ENCODE results near the gene TMUB1.

Gene TMUB1

DNA sequence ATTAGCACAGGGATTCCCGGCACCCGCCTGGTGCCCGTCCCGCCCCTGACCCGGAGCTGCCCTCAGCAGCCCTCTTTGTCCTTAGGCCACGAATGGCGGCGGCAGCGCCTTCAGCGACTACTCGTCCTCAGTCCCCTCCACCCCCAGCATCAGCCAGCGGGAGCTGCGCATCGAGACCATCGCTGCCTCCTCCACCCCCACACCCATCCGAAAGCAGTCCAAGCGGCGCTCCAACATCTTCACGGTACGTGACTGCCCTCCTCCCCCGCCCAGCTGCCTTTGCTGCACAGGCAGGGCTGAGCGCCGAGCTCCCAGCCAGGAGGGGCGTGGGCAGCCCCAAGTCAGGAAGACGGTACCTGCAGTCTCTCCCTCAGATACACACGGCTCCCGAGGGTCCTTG is 36.6 kb upstream of the TMUB1 start:
- no peak overlapping the region for H3K27ac ChIP-seq
- TF ChIP-seq ZFX (IDR thresholded peaks at IDR 0.05; ENCODE audit: borderline replicate concordance) = no peak
- no peak for TF ChIP-seq CTCF (IDR thresholded peaks at IDR 0.05)

- H3K27ac ChIP-seq = no peak overlapping the region
- TF ChIP-seq ZFX (IDR thresholded peaks at IDR 0.05; ENCODE audit: borderline replicate concordance) (no peak), CTCF (IDR thresholded peaks at IDR 0.05) (no peak)
Measured at GRCh38 chr7:151119055-151119415, 35.7 kb upstream of the TMUB1 start.

DNA sequence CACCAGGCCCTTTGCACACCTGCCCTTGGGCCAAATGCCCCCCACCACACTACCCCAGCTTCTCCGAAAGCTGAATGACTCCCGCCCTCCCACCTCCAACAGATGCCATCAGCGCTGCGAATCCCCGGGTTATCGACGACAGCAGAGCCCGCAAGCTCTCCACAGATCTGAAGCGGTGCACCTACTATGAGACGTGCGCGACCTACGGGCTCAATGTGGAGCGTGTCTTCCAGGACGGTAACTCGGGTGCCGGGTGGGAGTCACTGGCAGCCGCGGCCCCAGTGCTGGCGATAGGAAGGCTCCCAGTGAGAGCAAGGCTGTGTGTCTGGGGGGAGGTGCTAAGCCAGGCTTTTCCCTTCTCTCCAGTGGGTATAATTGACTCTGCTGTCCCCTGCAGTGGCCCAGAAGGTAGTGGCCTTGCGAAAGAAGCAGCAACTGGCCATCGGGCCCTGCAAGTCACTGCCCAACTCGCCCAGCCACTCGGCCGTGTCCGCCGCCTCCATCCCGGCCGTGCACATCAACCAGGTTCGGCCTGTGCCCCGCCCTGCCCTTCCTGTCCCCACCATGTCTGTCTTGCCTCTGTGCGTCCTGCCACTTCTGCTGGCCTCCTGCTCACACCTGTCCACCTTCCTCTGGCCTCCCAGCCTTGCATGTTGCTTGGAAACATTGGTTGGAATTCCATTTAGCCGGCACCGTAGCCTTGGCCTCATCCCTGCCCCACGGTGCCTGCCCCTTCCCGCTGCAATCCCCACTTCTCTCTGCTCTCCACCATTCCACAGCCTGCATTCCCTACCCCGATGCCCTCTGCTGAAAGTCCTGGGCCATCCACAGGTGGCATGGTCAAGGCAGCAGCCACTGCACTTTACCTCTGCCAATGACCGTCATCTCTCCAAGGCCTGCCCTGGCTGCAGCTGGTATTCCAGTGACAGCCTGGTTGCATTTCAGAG is 35.1 kb upstream of the TMUB1 start:
- TF ChIP-seq ZFX (IDR thresholded peaks at IDR 0.05; ENCODE audit: borderline replicate concordance) = no peak
- TF ChIP-seq CTCF (IDR thresholded peaks at IDR 0.05) = no peak
- no peak overlapping the region for H3K27ac ChIP-seq

DNA sequence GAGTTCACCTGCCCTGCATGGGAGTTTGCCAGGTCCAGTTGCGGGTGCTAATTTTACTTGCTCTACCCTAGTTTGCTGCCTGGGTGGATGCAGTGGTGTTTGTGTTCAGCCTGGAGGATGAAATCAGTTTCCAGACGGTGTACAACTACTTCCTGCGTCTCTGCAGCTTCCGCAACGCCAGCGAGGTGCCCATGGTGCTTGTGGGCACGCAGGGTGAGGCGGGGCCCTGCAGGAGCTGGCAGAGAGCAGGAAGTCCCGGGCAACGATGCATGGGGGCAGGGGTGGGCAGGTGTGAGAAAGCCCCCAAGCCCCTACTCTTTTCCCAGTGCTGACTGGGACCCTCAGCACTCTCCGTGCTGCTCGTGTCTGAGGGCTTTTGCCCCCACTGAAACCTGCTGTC is 34.3 kb upstream of the TMUB1 start:
- H3K27ac ChIP-seq = no peak overlapping the region
- no peak for TF ChIP-seq CTCF (IDR thresholded peaks at IDR 0.05)
- no peak for TF ChIP-seq ZFX (IDR thresholded peaks at IDR 0.05; ENCODE audit: borderline replicate concordance)

GRCh38 chr7:151116603-151117440 is 33.5 kb upstream of the TMUB1 start:
- no peak for TF ChIP-seq CTCF (IDR thresholded peaks at IDR 0.05)
- no peak for TF ChIP-seq ZFX (IDR thresholded peaks at IDR 0.05; ENCODE audit: borderline replicate concordance)
- no peak overlapping the region for H3K27ac ChIP-seq

DNA sequence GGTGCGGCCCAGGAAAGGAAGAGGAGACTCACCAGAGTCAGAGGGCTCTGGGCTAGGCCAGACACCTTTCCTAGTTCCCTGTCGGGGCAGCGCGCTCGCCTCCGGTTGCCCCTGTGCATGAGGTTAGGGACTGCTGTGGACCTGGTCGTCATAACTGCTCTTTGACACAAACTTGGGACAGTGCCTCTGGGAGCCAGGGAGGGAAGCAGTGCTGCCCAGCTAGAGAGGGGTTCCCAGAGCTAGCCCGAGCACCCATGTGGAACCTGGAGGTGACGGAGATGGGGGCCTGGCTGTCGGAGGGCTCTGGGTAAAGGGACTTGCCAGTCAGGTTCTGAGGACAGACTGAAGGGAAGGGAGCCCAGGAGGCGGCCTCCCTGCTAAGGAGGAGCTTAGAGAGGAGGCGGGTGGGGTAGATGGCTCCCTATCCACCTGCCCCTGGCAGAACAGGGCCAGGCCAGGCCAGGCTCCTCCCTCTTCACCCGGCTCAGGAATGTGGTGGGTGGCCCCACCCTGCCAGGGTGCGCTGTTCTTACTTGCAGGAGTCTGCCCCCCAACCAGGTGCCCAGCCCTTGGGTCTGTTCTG is 32.6 kb upstream of the TMUB1 start:
- TF ChIP-seq ZFX (IDR thresholded peaks at IDR 0.05; ENCODE audit: borderline replicate concordance) = no peak
- TF ChIP-seq CTCF (IDR thresholded peaks at IDR 0.05) = no peak
- H3K27ac ChIP-seq = no peak overlapping the region

Data from 22Rv1 (cell line).